HUES48 (cell line): Measurements from ENCODE around the gene PARN.

Experiments used
- H3K27ac ChIP-seq: one replicate; pipeline ENCODE4 v1.7.0; 2013; ENCODE audit warnings: low read depth, low read length, inconsistent platforms
- H3K27me3 ChIP-seq: 2 replicates; pipeline ENCODE4 v1.6.1; 2013; ENCODE audit warnings: mild to moderate bottlenecking, low read length; ENCODE audit not compliant: control insufficient read depth, insufficient read depth
- H3K36me3 ChIP-seq: 2 replicates; pipeline ENCODE4 v1.6.1; 2013; ENCODE audit warnings: low read length; ENCODE audit not compliant: control insufficient read depth, insufficient read depth
- H3K4me1 ChIP-seq: 2 replicates; pipeline ENCODE4 v1.6.1; 2013; ENCODE audit warnings: mild to moderate bottlenecking, low read length; ENCODE audit not compliant: control insufficient read depth, insufficient read depth
- H3K4me3 ChIP-seq: 2 replicates; pipeline ENCODE4 v1.5.1; 2013; ENCODE audit warnings: mild to moderate bottlenecking, low read depth, low read length
- H3K9ac ChIP-seq: 2 replicates; pipeline ENCODE4 v1.6.1; 2013; ENCODE audit warnings: mild to moderate bottlenecking, low read depth, low read length, moderate library complexity
- H3K9me3 ChIP-seq: 2 replicates; pipeline ENCODE4 v1.6.1; 2013; ENCODE audit warnings: low read length; ENCODE audit not compliant: control insufficient read depth, insufficient read depth

The PARN gene

GRCh38 chr16:14509675-14510132, 120.4 kb downstream of the PARN start:
- no peaks in the 10 kb centered on the region for H3K27me3 ChIP-seq
- peak overlapping the region; percentile 84 for H3K27ac ChIP-seq
- H3K9ac ChIP-seq = 0 out of 2 replicates have a peak overlapping the region, but pooled peaks have one; percentile 6
- no peaks in the 10 kb centered on the region for H3K9me3 ChIP-seq
- H3K36me3 ChIP-seq = no peaks in the 10 kb centered on the region
- H3K4me1 ChIP-seq = peaks cover 28% of the 10 kb centered on the region
- H3K4me3 ChIP-seq = no peak overlapping the region

- H3K27ac ChIP-seq = peak overlapping the region; percentile 84
- H3K4me3 ChIP-seq = no peak overlapping the region
- no peaks in the 10 kb centered on the region for H3K36me3 ChIP-seq
- no peaks in the 10 kb centered on the region for H3K27me3 ChIP-seq
- H3K9ac ChIP-seq = no peak overlapping the region
- H3K4me1 ChIP-seq = peaks cover 28% of the 10 kb centered on the region
- no peaks in the 10 kb centered on the region for H3K9me3 ChIP-seq
Observed at GRCh38 chr16:14509055-14509454, 121.0 kb downstream of the PARN start.

DNA sequence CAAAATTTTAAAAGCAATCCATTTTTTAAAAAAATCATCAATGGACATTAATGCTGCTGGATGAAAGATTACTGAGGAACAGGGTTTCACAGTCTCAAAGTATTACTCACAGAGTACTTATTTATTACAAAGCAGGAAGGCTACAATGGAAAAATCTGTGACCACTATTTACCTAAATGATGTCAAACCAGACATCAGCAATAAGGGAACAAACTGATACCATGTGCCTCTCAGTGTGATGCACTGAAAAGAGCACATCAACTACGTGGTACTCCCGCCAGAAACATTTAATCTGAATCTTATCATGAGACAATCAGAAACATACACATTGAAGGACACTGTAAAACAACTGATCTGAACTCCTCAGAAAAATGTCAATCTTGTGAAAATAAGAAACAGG, 124.2 kb downstream of the PARN start:
- Histone ChIP-seq H3K36me3 (no peaks in the 10 kb centered on the region), H3K9me3 (no peaks in the 10 kb centered on the region), H3K4me1 (peaks cover 46% of the 10 kb centered on the region), H3K4me3 (no peak overlapping the region), H3K27ac (no peak overlapping the region), H3K27me3 (no peaks in the 10 kb centered on the region), H3K9ac (no peak overlapping the region)

GRCh38 chr16:14502932-14503741, 126.9 kb downstream of the PARN start:
- peaks cover 44% of the 10 kb centered on the region for H3K4me1 ChIP-seq
- peak overlapping the region; percentile 3 for H3K27ac ChIP-seq
- no peaks in the 10 kb centered on the region for H3K9me3 ChIP-seq
- no peaks in the 10 kb centered on the region for H3K36me3 ChIP-seq
- no peak overlapping the region for H3K4me3 ChIP-seq
- H3K9ac ChIP-seq = no peak overlapping the region
- no peaks in the 10 kb centered on the region for H3K27me3 ChIP-seq

- H3K4me1 ChIP-seq = peaks cover 48% of the 10 kb centered on the region
- H3K9ac ChIP-seq = peak overlapping the region; percentile 4; the same call in 1 of the 2 replicates
Observed at GRCh38 chr16:14502256-14502875, 127.7 kb downstream of the PARN start.

GRCh38 chr16:14501331-14502255, 128.5 kb downstream of the PARN start:
- Histone ChIP-seq H3K9me3 (no peaks in the 10 kb centered on the region), H3K27me3 (no peaks in the 10 kb centered on the region), H3K4me3 (no peak overlapping the region), H3K36me3 (no peaks in the 10 kb centered on the region), H3K4me1 (peaks cover 52% of the 10 kb centered on the region), H3K27ac (peak overlapping the region; percentile 78), H3K9ac (peak overlapping the region; percentile 38; the same call in 1 of the 2 replicates)

More at GRCh38 chr16:14502256-14502875, 127.7 kb downstream of the PARN start:
- Histone ChIP-seq H3K27me3 (no peaks in the 10 kb centered on the region), H3K4me3 (no peak overlapping the region), H3K36me3 (no peaks in the 10 kb centered on the region), H3K27ac (peak overlapping the region; percentile 78), H3K9me3 (no peaks in the 10 kb centered on the region)

GRCh38 chr16:14500791-14501190, 129.3 kb downstream of the PARN start:
- Histone ChIP-seq H3K4me1 (peaks cover 52% of the 10 kb centered on the region), H3K9me3 (no peaks in the 10 kb centered on the region), H3K27ac (peak overlapping the region; percentile 23), H3K27me3 (no peaks in the 10 kb centered on the region), H3K36me3 (no peaks in the 10 kb centered on the region), H3K4me3 (no peak overlapping the region), H3K9ac (no peak overlapping the region)

DNA sequence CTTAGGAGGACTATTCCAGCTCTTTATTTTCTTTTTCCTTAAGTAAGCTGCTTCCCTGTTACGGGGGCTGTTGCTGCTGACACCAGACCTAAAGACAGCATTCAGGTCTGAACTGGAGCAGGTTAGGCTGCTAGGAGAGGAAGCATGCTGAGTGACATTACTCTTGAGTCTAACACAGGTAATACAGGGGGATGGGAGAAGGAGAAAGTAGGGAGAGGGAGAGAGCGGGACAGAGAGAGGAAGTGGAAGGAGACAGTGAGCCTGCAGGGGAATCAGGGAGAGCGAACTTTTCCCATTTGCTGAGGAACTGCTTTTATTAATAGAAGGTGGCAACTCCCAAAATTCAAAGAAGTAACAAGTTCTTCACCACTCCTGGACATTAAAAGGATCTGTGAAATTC, 130.9 kb downstream of the PARN start:
- no peak overlapping the region for H3K9ac ChIP-seq
- H3K27me3 ChIP-seq = no peaks in the 10 kb centered on the region
- H3K4me1 ChIP-seq = peaks cover 52% of the 10 kb centered on the region
- no peaks in the 10 kb centered on the region for H3K36me3 ChIP-seq
- no peak overlapping the region for H3K4me3 ChIP-seq
- peak overlapping the region; percentile 1 for H3K27ac ChIP-seq
- no peaks in the 10 kb centered on the region for H3K9me3 ChIP-seq

- H3K36me3 ChIP-seq = no peaks in the 10 kb centered on the region
- H3K9ac ChIP-seq = no peak overlapping the region
- H3K4me1 ChIP-seq = peaks cover 38% of the 10 kb centered on the region
- H3K4me3 ChIP-seq = no peak overlapping the region
- no peak overlapping the region for H3K27ac ChIP-seq
- no peaks in the 10 kb centered on the region for H3K9me3 ChIP-seq
- no peaks in the 10 kb centered on the region for H3K27me3 ChIP-seq
Observed at GRCh38 chr16:14497245-14498082, 132.6 kb downstream of the PARN start.

- Histone ChIP-seq H3K4me1 (peaks cover 31% of the 10 kb centered on the region), H3K36me3 (no peaks in the 10 kb centered on the region), H3K27ac (no peak overlapping the region)
Observed at GRCh38 chr16:14496786-14497185, 133.3 kb downstream of the PARN start.

More at GRCh38 chr16:14496786-14497185, 133.3 kb downstream of the PARN start:
- Histone ChIP-seq H3K9ac (no peak overlapping the region), H3K4me3 (no peak overlapping the region), H3K9me3 (no peaks in the 10 kb centered on the region), H3K27me3 (no peaks in the 10 kb centered on the region)
